Measurements from ENCODE around the gene ACP4.
A peak's percentile ranks its signal among the peaks of the same experiment; 100 is the strongest.

ACP4 gene

GRCh38 chr19:50831026-50831396, 40.8 kb downstream of the ACP4 start:
- Histone ChIP-seq H3K27me3 (ENCODE audit: insufficient read depth, low read depth, severe bottlenecking) (peaks cover 11% of the 10 kb centered on the region), H3K4me3 (ENCODE audit: low read depth, low read length) (no peak overlapping the region), H3K36me3 (no peaks in the 10 kb centered on the region), H3K9me3 (ENCODE audit: severe bottlenecking) (peaks cover 8% of the 10 kb centered on the region), H3K27ac (no peak overlapping the region)
- DNase-seq, result no peak
- TF ChIP-seq CTCF (IDR thresholded peaks at IDR 0.05; ENCODE audit: low read depth, low read length), result no peak

- TF ChIP-seq CTCF (IDR thresholded peaks at IDR 0.05; ENCODE audit: low read depth, low read length), result no peak
- Histone ChIP-seq H3K27me3 (ENCODE audit: insufficient read depth, low read depth, severe bottlenecking) (peaks cover 6% of the 10 kb centered on the region), H3K9me3 (ENCODE audit: severe bottlenecking) (peaks cover 3% of the 10 kb centered on the region), H3K36me3 (no peaks in the 10 kb centered on the region), H3K27ac (no peak overlapping the region), H3K4me3 (ENCODE audit: low read depth, low read length) (no peak overlapping the region)
- no peak for DNase-seq
Observed at GRCh38 chr19:50832666-50833065, 42.5 kb downstream of the ACP4 start.

GRCh38 chr19:50833117-50833801, 43.0 kb downstream of the ACP4 start, which contains the start of gene KLK15:
Gene KLK15, minus strand, starts transcription at chr19:50833574. Its CDS starts 2,082 bp downstream, at chr19:50831492.
- peaks cover 6% of the 10 kb centered on the region for H3K27me3 ChIP-seq (ENCODE audit: insufficient read depth, low read depth, severe bottlenecking)
- H3K27ac ChIP-seq, result no peak within 1 kb of the TSS
- no peaks in the 10 kb centered on the region for H3K36me3 ChIP-seq
- H3K4me3 ChIP-seq (ENCODE audit: low read depth, low read length), result no peak within 1 kb of the TSS
- peaks cover 3% of the 10 kb centered on the region for H3K9me3 ChIP-seq (ENCODE audit: severe bottlenecking)
- DNase-seq, result no peak
- TF ChIP-seq CTCF (IDR thresholded peaks at IDR 0.05; ENCODE audit: low read depth, low read length), result no peak

- Histone ChIP-seq H3K27ac (no peak overlapping the region), H3K9me3 (ENCODE audit: severe bottlenecking) (peaks cover 3% of the 10 kb centered on the region), H3K4me3 (ENCODE audit: low read depth, low read length) (no peak overlapping the region), H3K27me3 (ENCODE audit: insufficient read depth, low read depth, severe bottlenecking) (peaks cover 6% of the 10 kb centered on the region), H3K36me3 (no peaks in the 10 kb centered on the region)
- TF ChIP-seq CTCF (IDR thresholded peaks at IDR 0.05; ENCODE audit: low read depth, low read length), result no peak
- no peak for DNase-seq
Observed at GRCh38 chr19:50833802-50834167, 43.6 kb downstream of the ACP4 start.

- Histone ChIP-seq H3K27ac (no peak overlapping the region; the same call in 1 of the 2 replicates), H3K36me3 (no peaks in the 10 kb centered on the region), H3K4me3 (ENCODE audit: low read depth, low read length) (peak overlapping the region; percentile 58), H3K9me3 (ENCODE audit: severe bottlenecking) (peaks cover 3% of the 10 kb centered on the region), H3K27me3 (ENCODE audit: insufficient read depth, low read depth, severe bottlenecking) (peaks cover 16% of the 10 kb centered on the region)
- no peak for DNase-seq
- no peak for TF ChIP-seq CTCF (IDR thresholded peaks at IDR 0.05; ENCODE audit: low read depth, low read length)
Observed at GRCh38 chr19:50835103-50835784, 45.0 kb downstream of the ACP4 start.
